Activated CD8-positive, alpha-beta memory T cell treated with anti-CD3 and anti-CD28 coated beads for 1 hour (primary cell): ENCODE measurements around the gene ARMC2.

Source experiments
- DNase-seq, 2 donors: peaks; one replicate each; pipeline ENCODE4 v3.0.0-alpha.2; 2020; ENCODE audit warnings: low read depth in 1 of 2; ENCODE audit errors: extremely low read depth in 1 of 2

ARMC2 gene

DNA sequence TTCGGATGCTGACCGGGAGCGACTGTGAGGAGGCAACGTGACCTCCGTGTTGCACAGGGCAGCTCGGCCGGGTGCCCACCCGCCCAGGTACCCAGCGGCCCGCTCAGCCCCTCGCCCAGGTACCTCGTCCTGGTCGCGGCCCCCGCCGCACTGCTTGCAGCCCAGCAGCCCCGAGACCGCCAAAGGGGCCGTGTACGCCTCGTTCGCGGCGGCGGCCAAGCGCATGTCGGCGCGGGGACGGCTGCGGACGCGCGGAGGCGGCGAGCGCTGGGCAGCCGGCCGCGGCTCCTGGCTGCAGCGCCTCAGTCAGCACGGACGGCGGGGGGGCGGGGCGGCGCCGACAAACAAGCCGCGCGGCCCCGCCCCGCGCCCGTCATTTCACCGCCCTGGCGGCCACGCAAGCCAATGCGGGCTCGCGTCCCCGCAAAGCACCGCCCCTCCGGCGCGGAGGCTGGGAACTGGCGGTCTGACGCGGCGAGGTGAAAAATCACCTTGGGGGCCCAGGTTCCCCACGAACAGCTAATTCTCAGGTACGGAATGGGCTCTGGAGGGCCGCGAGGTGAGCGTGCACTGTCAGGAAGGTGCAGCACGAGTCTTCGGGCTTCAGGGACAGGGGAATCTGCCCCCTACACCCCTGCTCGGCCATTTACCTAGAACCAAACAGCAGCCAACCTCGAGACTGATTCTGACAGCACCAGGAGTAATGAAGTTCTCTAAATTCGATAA lies 161.2 kb downstream of the ARMC2 start:
- peak; percentile 69 to 90 for DNase-seq

DNA sequence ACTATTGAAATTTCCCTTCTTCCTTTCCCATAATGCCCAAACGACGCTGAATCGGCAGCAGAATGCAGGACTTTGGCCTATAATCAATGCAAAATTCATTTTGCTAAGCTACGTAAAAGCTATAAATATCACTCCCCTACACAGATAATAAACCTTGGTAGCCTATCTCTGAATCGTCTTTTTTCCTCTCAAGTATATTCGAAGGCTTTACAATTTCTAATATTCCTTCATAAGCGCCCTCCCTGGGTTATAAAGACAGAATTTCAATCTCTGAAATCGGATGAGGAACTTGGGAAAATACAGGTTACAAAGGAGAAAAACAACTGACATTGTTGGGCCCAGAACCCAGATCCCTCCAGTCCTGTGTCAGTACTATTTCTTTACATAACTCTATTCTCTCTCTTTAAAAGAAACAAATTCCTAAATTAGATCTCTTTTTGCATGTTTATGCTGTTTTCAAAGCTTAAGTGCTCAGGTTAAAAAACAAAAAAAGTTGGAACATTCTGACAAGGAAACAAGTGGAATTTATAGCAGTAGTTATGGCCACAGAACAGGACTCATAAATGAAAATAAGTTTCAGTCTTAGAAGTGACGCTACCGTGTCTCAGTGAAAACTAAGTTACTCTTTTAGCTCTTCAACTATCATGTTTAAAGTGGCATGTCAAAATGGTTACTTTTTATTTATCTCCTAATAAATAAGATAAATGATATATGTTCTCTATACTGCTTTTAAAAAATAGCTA lies 161.9 kb downstream of the ARMC2 start:
- DNase-seq = no peak

DNA sequence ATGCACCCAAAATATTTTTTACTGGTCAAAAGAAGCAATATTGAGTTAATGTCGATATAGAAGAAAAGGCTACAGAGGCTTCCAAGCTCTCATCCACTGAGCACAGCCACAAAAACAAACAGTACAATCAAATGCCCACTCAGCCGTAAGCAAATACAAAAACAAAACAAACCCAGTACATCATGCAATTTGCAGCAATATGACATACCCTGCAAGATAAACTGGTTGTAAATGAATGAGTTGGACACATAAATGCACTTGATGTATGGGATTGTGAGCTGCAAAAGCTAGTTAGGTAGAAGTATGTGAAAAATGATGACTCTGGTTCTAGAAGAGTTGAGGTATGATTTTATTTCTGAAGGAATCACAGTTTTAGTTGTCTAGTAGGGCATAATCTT lies 162.5 kb downstream of the ARMC2 start:
- DNase-seq = no peak

DNA sequence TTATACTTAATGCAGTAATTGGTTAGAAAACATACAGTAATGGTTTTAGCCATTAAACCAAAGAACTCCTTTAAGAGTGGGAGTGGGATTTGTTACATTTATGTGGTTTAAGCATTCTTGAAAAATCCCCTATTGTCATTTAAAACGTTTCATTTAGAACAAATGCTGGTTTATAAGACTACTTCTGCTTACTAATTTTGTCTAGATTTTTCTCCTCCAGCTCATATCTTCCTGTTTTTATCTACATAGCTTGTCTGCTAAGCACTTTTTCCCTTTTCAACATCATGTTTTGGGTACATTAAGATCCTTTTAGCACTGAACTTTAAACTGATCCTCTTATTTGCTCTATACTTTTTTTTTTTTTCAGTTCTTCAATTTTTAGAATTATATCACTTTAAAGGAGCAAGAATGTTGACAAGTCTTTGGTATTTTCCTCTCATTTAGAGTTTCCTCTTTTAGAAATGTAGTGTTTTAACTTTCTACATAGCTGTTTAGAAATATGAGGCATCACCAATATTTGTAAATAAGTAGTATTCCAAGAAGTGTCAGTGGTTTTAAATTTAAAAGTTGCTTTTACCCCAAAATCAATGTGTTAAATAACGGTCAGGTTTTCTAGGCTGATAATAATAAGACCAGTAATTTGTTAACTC lies 165.6 kb downstream of the ARMC2 start:
- no peak for DNase-seq

- DNase-seq = no peak
These were observed 166.4 kb downstream of the ARMC2 start for GRCh38 chr6:109014606-109015005.

- no peak for DNase-seq
These were observed 167.0 kb downstream of the ARMC2 start for GRCh38 chr6:109015176-109015575.

GRCh38 chr6:109019911-109020310 lies 171.7 kb downstream of the ARMC2 start:
- no peak for DNase-seq

GRCh38 chr6:109021870-109022269 lies 173.6 kb downstream of the ARMC2 start:
- DNase-seq = no peak

DNA sequence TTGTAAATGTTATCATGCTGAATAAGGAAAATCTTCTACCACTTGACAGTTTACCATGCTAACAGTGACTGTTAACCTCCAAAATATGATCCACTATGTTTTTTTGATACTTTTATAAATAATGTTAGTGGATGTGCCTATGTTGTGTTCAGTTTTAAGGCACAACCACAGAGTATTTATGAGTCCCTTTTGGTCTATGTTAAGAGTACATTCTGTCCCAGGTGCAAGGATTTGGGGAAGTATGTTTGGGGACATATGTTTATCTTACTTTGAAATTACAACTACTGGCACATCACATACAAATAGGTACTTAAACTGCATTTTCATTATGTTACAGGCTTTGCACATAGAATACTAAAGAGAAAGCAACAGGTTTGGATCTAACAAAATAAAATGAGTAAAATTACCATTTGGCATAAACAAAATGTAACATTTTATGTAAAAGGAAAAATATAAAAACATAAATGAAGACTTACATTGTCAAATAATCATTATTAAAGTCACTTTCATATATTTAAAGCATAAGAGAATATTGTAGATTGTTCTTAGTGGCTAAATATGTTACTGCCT lies 175.2 kb downstream of the ARMC2 start:
- no peak for DNase-seq
